GM18861 (cell line): ENCODE measurements around the gene ATP5F1E.
"Not testable (repeated sequence)": the region's sequence is repeated elsewhere in the genome, so short reads cannot be mapped to it uniquely, and the experiment has no call there.

Experiments used
- ATAC-seq: cut with Tn5 transposase; IDR thresholded peaks from one replicate; pipeline ENCODE4 v1.9.1; 2021; ENCODE audit not compliant: unreplicated experiment

ATP5F1E gene

GRCh38 chr20:58992911-58993310, 39.2 kb downstream of the ATP5F1E start:
- no peak for ATAC-seq

GRCh38 chr20:58991715-58992114, 40.4 kb downstream of the ATP5F1E start:
- no peak for ATAC-seq

GRCh38 chr20:58990651-58991445, 41.3 kb downstream of the ATP5F1E start:
- ATAC-seq = no peak

- no peak for ATAC-seq
Observed at GRCh38 chr20:58989196-58989595, 42.9 kb downstream of the ATP5F1E start.

GRCh38 chr20:58988565-58988882, 43.6 kb downstream of the ATP5F1E start:
- ATAC-seq = no peak

- ATAC-seq = no peak
Observed at GRCh38 chr20:58987790-58988564, 44.2 kb downstream of the ATP5F1E start.

GRCh38 chr20:58986968-58987517, 45.1 kb downstream of the ATP5F1E start:
- no peak for ATAC-seq

GRCh38 chr20:58986286-58986967, 45.7 kb downstream of the ATP5F1E start:
- no peak for ATAC-seq

- no peak for ATAC-seq
Observed at GRCh38 chr20:58985656-58986055, 46.5 kb downstream of the ATP5F1E start.

- no peak for ATAC-seq
Observed at GRCh38 chr20:58984691-58985090, 47.4 kb downstream of the ATP5F1E start.

- not testable (repeated sequence) for ATAC-seq
Observed at GRCh38 chr20:58983115-58983468, 49.0 kb downstream of the ATP5F1E start.

- ATAC-seq = no peak
Observed at GRCh38 chr20:58982406-58983114, 49.6 kb downstream of the ATP5F1E start.

- peak; percentile 1 for ATAC-seq
Observed at GRCh38 chr20:58981628-58982364, 50.3 kb downstream of the ATP5F1E start.

GRCh38 chr20:58980711-58981627, 51.2 kb downstream of the ATP5F1E start, which contains the start of gene NELFCD:
Gene NELFCD, plus strand, starts transcription at chr20:58981256. Its CDS starts 54 bp downstream, at chr20:58981310.
- ATAC-seq = peak; percentile 66

GRCh38 chr20:58978351-58979190, 53.6 kb downstream of the ATP5F1E start:
- ATAC-seq = no peak

- no peak for ATAC-seq
Observed at GRCh38 chr20:58976061-58976730, 55.9 kb downstream of the ATP5F1E start.
